Right kidney (tissue), 1 donor: ENCODE measurements around the gene ARHGAP1.

ENCODE experiments used
- DNase-seq: peaks from one replicate; pipeline ENCODE4 v3.0.0-alpha.2; 2016

The ARHGAP1 gene

DNA sequence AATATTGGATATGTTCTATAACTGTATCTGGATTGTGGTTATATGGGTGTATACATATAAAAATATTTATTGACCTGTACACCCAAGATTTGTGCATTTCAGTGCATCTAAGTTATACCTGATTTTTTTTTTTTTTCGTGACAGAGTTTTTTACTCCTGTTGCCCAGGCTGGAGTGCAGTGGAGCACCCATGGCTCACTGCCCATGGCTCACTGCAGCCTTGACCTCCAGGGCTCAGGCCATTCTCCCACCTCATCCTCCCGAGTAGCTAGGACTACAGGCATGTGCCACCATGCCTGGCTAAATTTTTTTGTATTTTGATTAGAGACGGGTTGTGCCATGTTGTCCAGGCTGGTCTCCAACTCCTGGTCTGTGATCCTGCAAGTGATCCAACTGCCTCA, 58.8 kb downstream of the ARHGAP1 start:
- DNase-seq, result no peak

DNA sequence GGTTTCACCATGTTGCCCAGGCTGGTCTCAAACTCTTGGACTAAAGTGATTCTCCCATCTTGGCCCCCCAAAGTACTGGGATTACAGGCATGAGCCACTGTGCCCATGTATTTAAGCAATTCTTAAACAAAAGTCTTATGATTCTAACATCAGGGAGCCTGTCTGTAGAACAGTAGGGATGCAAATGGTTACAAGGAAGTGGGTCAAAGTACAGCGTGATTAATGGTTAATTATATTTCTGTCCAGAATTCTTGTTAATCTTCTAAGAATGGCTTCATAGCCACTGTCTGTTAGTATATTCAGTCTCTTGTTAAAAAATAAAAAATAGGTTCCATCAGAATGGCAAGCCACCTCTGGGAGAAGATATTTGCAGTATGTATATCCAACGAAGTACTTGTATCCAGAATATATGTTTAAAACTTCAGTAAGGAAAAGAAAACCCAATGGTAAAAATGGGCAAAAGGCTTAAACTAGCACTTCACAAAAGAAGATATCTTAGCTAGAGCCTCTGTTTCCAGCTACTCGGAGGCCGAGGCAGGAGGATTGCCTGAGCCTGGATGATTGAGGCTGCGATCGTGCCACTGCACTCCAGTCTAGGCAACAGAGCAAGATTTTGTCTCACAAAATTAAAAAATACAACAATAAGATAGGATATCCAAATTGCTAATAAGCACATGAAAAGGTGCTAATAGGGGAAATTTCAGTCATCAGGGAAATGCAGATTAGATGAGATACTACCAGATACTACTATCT, 60.2 kb downstream of the ARHGAP1 start:
- no peak for DNase-seq

DNA sequence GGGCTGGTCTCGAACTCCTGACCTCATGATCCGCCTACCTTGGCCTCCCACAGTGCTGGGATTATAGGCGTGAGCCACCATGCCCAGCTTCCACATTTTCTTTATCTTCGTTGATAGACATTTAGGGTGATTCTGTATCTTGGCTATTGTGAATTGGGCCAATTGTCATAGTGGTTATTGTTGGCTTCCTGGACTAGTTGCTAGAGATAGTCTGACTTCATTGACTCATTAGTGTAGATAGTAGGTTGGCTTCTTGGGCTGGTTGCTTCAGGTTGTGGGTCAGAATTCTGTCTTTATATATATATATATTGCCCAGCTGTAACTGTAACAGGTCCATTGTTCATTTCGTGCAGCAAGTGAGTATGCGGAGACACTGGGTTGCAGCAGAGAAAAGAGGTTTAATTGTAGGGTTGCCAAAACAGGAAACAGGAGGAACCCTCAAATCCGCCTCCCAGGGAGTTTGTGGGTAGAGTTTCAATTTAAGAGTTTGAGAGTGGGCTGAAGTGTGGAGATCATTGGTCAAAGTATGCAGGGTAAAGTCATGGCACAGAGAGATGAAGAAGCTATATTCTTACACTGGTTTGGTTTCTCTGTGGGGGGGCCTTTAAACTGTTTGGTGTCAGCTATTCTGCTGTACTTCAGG, 61.1 kb downstream of the ARHGAP1 start:
- no peak for DNase-seq

DNA sequence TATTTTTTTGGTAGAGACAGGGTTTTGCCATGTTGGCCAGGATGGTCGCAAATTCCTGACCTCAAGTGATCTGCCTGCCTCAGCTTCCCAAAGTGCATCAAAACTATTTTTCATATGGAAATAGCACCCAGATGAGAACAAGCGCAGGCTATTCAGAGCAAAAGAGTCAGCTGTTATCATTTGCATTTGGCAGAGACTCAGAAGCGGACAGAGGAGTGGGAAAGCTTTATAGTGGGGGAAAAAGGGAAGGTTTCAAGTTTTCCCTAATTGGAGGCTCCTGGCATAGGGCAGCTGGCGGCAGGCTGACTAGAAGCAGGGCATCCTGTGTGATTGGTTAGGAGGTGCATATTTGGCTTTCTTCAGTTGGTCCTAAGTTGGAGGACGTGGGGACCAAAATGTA, 62.9 kb downstream of the ARHGAP1 start:
- DNase-seq, result no peak

DNA sequence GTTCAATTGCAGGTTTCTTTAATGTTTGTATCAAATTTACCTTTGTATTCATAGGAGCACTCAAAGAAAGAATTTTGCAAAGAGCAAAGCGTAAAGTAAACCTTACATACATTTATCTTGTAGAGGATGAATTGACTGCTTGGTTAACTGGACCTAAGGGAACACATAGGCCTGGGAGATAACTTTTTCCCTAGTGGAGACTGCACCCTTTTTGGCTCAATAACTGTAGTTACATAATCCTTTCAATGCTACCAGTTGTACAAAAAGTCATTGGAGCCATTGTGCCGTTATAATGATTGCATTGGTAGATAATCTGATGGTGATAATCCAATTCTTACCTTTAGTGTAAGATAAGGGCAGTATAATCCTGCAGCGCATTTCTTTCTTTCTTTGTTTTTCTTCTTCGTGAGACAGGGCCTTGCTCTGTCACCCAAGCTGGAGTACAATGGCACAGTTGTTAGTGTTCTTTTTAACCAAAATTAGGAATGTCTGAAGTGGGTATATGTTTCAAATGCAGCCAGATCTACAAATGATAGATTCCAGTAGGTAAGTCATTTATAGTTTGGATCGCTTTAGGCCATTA, 64.8 kb downstream of the ARHGAP1 start:
- DNase-seq, result no peak

DNA sequence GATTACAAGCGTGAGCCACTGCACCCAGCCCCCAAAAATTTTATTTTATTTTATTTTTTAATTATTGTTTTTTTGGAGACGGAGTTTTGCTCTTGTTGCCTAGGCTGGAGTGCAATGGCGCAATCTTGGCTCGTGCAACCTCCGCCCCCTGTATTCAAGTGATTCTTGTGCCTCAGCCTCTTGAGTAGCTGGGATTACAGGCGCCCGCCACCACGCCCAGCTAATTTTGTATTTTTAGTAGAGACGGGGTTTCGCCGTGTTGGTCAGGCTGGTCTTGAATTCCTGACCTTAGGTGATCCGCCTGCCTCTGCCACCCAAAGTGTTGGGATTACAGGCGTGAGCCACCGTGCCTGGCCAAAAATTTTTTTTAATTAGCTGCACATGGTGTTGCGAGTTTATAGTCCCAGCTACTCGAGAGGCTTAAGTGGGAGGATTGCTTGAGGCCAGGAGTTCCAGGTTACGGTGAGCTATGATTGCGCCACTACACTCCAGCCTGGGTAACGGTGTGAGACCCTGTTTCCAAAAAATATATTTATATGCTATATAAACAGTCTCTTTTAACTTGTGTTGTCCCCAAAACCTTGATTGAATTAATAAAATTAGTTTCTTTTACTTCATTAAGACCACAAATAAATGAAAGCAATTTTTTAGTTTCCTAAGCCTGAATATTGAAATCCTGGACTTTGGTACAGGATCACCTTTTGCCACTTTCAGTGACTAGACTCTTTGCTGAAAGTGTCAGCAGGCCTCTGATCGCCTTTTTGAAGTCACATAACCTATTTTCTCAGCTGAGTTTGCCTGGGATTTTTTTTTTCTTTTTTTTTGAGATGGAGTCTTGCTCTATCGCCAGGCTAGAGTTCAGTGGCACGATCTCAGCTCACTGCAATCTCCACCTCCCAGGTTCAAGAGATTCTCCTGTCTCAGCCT, 66.9 kb downstream of the ARHGAP1 start:
- DNase-seq, result no peak

DNA sequence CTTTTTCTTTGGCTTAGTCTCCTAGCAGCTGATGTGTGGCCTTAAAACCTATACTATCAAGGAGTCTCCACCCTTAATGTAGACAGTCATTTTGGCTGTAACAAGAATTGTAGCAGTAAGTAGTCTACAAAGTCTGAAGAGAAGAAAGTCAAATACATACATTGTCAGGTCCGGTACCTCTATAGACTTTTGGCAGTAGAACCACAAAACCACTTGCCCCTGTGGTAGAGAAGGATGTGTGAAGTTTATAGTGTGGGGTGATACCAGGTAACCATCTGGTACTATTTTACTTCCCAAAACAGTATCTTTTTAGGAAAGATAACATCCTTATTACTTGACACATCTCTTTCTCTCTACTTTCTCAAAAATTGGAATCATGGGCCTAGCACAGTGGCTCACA, 67.9 kb downstream of the ARHGAP1 start:
- no peak for DNase-seq

DNA sequence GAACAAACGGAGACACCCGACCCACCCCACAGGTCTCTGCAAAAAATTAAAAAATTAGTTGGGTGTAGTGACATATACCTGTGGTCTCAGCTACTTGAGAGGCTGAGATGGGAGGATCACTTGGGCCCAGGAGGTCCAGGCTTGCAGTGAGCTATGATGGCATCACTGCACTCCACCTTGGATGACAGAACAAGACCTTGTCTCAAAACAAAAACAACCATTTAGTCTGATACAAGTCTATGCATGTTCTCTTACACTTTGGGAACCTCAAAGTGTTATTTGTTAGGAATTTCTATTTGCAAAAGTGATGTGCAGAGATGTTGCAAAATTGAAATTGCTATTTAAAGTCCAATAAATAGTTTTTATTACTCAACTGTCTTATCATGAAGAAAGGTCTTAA, 68.7 kb downstream of the ARHGAP1 start:
- DNase-seq, result no peak

DNA sequence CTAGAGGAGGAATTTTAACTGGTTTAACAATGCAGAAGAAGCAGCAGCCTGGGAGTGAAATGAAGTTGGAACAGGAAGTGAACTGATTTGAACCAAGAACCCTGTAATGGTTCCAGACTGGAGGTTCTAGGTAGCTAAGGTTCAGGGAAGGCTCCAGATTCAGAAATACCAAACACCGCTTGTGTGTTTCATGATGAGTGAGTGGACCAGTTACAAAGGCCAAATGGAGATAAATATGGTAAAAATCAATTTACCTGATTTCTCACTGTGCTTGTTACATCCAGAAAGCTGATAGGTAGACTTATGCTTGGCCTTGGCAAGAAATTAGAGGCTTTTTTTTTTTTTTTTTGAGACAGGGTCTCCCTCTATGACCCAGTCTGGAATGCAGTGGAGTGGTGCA, 70.2 kb downstream of the ARHGAP1 start:
- DNase-seq, result no peak

DNA sequence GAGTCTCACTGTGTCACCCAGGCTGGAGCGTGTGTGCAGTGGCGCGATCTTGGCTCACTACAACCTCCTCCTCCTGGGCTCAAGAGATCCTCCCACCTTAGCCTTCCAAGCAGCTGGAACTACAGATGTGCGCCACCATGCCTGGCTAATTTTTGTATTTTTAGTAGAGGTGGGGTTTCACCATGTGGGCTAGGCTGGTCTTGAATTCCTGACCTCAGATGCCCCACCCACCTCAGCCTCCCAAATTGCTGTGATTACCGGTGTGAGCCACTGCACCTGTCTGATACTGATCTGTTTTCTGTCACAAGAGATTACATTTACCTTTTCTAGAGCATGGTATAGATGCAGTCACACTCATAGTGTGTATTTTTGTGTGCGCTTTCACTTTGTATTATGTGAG, 71.5 kb downstream of the ARHGAP1 start:
- DNase-seq, result no peak
